ENCODE measurements around the gene OXGR1. TPM values are rescaled to one million over a fixed set of nuclear protein-coding genes. Genes with fewer than 3 reads are reported as not detected.

Gene OXGR1
- total RNA-seq, 1 donor from 2014 or later = 0.80 TPM

DNA sequence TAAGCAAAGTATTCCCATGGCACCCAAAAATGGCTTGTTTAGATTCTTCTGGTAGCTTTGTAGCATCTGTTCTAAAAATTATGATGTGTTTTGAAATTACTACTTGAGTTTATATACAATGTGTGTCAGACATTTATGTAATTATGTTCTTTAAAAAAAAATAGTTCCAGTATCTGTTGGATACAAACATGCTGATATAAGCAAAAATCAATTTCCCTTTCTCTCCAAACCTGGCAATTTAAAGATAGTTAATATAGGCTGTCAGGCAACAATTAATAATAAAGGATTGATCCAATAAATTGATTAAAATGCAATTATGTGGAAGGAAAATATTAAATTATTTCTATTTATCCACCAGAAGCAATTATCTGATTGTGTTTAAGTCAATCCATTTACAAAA lies 41.7 kb downstream of the OXGR1 start:
- Mint-ChIP-seq H3K4me3 (no peak overlapping the region), H3K9me3 (no peaks in the 10 kb centered on the region), H3K27me3 (no peaks in the 10 kb centered on the region), H3K27ac (no peak overlapping the region), H3K36me3 (no peaks in the 10 kb centered on the region), H3K4me1 (ENCODE audit: unreplicated experiment) (no peaks in the 10 kb centered on the region)
- no peak for DNase-seq (ENCODE audit: extremely low spot score, unreplicated experiment)
- TF ChIP-seq, protein P1, sequence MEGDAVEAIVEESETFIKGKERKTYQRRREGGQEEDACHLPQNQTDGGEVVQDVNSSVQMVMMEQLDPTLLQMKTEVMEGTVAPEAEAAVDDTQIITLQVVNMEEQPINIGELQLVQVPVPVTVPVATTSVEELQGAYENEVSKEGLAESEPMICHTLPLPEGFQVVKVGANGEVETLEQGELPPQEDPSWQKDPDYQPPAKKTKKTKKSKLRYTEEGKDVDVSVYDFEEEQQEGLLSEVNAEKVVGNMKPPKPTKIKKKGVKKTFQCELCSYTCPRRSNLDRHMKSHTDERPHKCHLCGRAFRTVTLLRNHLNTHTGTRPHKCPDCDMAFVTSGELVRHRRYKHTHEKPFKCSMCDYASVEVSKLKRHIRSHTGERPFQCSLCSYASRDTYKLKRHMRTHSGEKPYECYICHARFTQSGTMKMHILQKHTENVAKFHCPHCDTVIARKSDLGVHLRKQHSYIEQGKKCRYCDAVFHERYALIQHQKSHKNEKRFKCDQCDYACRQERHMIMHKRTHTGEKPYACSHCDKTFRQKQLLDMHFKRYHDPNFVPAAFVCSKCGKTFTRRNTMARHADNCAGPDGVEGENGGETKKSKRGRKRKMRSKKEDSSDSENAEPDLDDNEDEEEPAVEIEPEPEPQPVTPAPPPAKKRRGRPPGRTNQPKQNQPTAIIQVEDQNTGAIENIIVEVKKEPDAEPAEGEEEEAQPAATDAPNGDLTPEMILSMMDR (conservative IDR thresholded peaks at IDR 0.05) = no peak

- H3K27ac Mint-ChIP-seq = no peak overlapping the region
- H3K27me3 Mint-ChIP-seq = no peaks in the 10 kb centered on the region
- no peaks in the 10 kb centered on the region for H3K9me3 Mint-ChIP-seq
- DNase-seq (ENCODE audit: extremely low spot score, unreplicated experiment) = no peak
- no peaks in the 10 kb centered on the region for H3K36me3 Mint-ChIP-seq
- TF ChIP-seq, protein P1 (conservative IDR thresholded peaks at IDR 0.05) = no peak
- H3K4me3 Mint-ChIP-seq = no peak overlapping the region
- peaks cover 5% of the 10 kb centered on the region for H3K4me1 Mint-ChIP-seq (ENCODE audit: unreplicated experiment)
These were observed 46.1 kb downstream of the OXGR1 start for GRCh38 chr13:96948127-96948526.

- no peak for DNase-seq (ENCODE audit: extremely low spot score, unreplicated experiment)
- TF ChIP-seq, protein P1 (conservative IDR thresholded peaks at IDR 0.05) = no peak
- Mint-ChIP-seq H3K4me3 (no peak overlapping the region), H3K9me3 (no peaks in the 10 kb centered on the region), H3K27ac (peak overlapping the region; percentile 70), H3K36me3 (no peaks in the 10 kb centered on the region), H3K27me3 (no peaks in the 10 kb centered on the region), H3K4me1 (ENCODE audit: unreplicated experiment) (peaks cover 8% of the 10 kb centered on the region)
These were observed 46.8 kb downstream of the OXGR1 start for GRCh38 chr13:96947343-96947910.

- no peak for DNase-seq (ENCODE audit: extremely low spot score, unreplicated experiment)
- peak overlapping the region; percentile 70 for H3K27ac Mint-ChIP-seq
- peak overlapping the region; percentile 29 for H3K4me3 Mint-ChIP-seq
- H3K9me3 Mint-ChIP-seq = no peaks in the 10 kb centered on the region
- peaks cover 11% of the 10 kb centered on the region for H3K4me1 Mint-ChIP-seq (ENCODE audit: unreplicated experiment)
- no peaks in the 10 kb centered on the region for H3K36me3 Mint-ChIP-seq
- no peaks in the 10 kb centered on the region for H3K27me3 Mint-ChIP-seq
- TF ChIP-seq, protein P1 (conservative IDR thresholded peaks at IDR 0.05) = no peak
These were observed 47.5 kb downstream of the OXGR1 start for GRCh38 chr13:96946709-96947311.

- no peak overlapping the region for H3K27ac Mint-ChIP-seq
- no peak overlapping the region for H3K4me3 Mint-ChIP-seq
- no peaks in the 10 kb centered on the region for H3K9me3 Mint-ChIP-seq
- no peak for DNase-seq (ENCODE audit: extremely low spot score, unreplicated experiment)
- H3K4me1 Mint-ChIP-seq (ENCODE audit: unreplicated experiment) = peaks cover 6% of the 10 kb centered on the region
- no peaks in the 10 kb centered on the region for H3K27me3 Mint-ChIP-seq
- TF ChIP-seq, protein P1 (conservative IDR thresholded peaks at IDR 0.05) = no peak
- H3K36me3 Mint-ChIP-seq = no peaks in the 10 kb centered on the region
These were observed 53.3 kb downstream of the OXGR1 start for GRCh38 chr13:96940961-96941360.

Data from type B pancreatic cell (in vitro differentiated cells).